Endothelial cell of hepatic sinusoid (primary cell): ENCODE data around the gene PBOV1.
"Not testable (repeated sequence)": the region's sequence is repeated elsewhere in the genome, so short reads cannot be mapped to it uniquely, and the experiment has no call there.

Experiments used
- in situ Hi-C: cut with HindIII; loops from 2 replicates; pipeline ENCODE4 v1.10.0; 2017; ENCODE audit warnings: low sequenced_read_pairs

The PBOV1 gene

DNA sequence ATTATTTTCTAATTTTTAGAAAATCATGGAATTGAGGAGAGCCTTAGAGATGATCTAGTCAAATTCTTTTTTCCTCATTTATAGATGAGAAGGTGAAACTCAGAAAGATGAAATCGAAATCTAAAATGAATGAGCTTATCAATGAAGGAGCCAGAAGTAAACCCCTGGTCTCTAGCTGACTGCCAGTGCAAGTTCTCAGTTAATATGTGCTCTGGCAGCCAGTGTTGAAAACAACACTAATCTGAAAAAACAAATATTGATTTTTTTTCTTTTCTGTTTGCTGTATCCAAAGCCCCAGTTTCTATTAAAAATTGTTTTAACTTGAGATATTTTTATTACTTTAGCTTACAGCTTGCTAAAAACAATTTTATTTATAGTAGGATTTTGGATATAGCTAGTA is 21.5 kb upstream of the PBOV1 start:
- in situ Hi-C loops, result no loop called here

DNA sequence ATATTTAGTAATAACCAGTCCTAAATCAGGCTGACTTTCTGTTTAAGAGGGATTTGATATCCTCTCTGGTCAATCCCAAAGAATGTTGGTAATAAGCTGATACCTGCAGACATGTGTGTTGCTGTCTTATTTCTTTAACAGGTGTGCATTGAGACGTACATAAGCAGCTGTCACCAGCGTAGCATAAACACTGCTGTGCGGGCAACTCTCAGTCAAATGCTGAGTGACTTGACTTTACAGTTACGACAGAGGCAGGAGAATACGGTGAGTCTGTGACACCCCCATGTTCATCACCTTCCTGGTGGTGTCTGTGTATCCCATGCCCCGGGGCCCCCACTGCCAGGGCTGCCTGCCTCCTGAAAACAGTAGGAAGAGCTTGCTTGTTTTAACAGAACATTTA is 20.1 kb upstream of the PBOV1 start:
- in situ Hi-C loops, result no loop called here

DNA sequence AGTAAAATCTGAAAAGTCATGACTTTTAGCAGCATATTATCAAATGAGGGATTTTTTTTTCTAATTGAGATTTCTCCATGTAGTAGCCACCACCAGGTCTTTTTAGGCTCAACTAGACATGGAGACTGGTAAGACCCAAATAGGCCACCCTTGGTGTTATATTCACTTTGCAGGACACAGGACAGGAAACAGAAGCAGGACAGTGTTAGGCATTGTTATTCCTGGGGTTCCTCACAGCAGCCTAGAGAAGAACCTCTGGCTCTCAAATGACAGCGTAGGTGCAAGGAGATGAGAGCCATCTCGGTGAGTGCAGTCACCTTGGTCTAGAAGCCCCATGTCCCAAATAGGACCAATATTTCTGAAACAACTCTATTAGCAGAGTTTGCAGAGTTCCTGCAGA is 19.2 kb upstream of the PBOV1 start:
- in situ Hi-C loops, result no loop called here

DNA sequence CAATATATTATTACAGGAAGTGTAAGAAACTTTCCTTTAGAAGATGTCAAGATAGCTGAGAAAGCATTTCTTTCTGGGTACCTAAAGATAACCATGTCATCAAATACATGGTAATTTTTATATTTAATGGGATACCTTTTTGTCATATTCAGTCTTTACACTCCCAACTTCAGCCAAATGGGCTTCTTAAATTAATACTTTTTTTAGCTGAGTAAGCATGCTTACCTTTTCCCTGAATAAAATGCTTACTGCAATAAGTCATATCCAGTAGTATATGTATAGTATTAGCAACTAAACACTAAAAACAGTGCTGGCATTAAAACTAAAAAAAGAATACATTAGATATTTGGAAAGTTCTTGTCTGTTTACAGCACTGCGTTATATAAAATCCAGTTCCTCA is 17.4 kb upstream of the PBOV1 start:
- in situ Hi-C loops, result no loop called here

DNA sequence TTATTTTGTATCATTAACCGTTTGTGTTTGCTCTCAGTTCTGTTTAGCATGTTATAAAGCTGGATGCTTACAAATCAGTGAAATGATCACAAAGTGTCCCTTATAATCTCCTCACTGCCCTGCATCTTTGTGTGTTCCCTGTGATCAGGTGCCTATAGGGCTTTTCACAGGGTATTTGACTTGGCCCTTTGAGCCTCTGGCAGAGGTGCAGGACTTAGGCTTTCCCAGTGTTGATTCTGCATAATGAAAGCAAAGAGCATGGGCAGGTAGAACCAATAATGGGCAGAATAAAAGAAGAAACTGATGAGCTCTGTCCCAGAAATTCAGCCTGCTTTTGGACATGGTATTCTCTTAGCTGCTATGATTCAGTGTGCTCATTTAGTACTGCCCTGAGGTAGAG is 16.9 kb upstream of the PBOV1 start:
- in situ Hi-C loops, result no loop called here

DNA sequence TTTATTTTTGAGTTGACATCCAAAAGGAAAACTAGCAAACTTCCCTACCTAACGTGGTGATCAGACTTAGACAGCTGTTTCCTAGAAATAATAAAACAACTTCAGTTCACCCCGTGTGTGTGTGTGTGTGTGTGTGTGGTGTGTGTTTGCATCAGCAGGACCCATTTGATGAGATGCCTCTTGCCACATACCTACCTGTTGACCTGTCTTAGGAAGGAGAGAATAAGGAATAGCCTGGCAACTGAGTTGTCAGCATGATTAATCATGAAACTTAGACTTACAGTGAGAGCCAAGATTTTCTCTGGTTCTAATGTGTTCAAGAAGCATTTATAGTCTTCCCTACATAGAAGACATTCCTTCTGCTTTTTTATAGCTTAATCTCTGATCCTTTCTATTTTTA is 16.1 kb upstream of the PBOV1 start:
- in situ Hi-C loops, result no loop called here

DNA sequence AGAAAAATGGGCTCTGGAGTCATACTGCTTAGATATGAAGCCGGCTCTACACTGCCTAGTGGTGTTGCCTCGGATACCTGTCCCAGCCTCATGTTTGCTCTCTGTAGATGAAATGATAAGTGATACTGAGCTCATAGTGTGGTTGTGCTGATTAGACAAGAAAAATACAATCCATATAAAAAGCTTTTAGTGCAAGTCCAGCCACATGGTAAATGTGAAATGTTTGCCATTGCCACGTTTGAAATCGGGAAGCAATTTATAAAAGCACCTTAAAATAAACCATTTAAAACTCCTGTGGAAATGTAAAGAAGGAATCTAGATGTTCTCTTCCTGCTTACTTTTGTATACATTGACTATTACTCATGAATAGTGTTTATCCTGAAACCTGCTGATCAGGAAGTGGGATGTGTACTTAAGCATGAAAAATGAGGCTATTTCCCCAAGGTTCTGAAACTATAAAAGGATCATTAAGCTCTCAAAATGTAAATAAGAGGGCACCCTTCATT is 13.1 kb upstream of the PBOV1 start:
- in situ Hi-C loops, result no loop called here

DNA sequence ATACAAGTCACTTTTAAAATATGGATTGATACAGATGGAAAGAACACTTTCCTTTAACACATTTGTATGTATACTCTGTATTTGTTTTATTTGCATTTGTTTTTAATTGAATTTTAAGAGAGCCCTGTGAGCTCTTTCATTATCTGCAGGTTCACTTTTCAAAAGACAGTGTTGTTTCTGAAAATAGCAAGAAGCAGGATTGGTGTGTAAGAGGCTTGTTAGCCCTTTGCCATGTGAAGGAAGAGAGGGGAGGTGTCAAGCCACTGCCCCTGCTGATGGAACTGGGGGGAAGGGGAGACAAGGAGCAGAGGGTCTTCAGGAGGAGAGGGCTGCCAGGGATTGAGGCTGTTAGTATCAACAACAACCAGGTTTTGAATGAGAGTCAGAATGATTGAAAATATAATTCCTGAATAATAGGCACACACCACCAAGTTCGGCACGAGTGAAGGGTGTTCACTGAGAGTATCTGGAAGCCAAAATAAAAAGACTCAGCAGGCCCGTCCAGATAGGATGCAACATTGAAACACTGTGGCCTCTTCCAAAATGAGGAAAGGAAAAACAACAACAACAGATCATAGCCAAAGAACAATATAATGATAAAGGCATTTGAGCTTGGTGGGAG is 12.6 kb upstream of the PBOV1 start:
- in situ Hi-C loops, result no loop called here

DNA sequence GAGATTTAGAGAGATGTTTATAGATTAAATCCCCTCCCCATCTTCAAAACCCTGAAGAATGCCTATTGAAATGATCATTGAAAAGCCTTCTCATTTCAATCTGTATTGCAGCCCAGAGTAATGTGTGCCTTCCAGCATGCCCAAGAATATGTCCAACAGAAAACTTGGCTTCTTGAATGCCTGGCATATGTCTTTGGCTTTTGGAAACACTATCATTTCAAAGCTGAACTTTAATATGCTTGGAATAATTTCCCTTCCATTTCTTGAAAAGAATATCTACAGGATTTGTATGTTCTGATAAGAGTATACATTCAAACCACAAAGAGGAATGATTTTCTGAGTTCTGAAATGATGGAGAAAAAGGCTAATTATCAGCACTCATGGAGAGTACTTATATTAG is 11.9 kb upstream of the PBOV1 start:
- in situ Hi-C loops, result no loop called here

DNA sequence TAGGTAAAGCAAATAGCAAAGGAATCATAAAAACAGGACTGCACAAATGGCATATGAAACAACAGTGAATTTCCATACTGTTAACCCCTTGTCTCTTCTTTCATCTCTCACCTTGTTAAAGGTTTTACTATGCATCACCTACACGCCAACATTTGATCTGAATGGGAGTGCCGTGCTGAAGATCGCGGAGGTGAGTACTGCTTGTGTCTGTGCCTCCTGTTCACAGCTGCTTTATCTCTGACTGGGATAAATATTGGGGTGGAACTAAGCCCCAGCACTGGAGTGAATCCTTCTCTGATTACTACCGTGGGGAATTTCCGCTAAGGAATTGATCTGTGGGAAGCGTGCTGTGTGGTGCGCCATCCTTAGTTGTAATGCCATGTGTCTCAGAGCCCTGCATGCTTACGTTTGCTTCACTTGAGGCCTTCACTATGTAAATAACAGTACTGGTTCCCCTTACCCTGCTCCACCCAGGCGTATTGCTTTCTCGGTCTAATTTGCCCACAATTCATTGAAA is 11.4 kb upstream of the PBOV1 start:
- in situ Hi-C loops, result no loop called here

DNA sequence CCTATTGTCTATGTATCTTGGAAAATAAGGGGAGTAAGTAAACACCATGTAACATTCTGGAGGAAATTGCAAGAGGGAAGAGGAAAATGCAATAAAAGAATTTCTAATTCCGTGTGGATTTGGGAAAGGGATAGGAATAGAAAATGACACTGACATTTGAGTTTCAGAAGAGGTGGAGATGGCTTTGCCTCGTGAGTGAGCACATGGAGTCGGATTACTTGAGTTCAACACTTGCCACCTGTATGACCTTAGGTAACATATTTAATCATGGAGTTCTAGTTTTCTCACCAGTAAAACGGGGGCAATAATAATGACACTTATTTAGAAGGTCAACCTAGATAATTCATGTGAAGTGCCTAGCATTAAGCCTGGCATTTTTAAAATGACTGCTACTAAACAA is 10.8 kb upstream of the PBOV1 start:
- in situ Hi-C loops, result no loop called here

DNA sequence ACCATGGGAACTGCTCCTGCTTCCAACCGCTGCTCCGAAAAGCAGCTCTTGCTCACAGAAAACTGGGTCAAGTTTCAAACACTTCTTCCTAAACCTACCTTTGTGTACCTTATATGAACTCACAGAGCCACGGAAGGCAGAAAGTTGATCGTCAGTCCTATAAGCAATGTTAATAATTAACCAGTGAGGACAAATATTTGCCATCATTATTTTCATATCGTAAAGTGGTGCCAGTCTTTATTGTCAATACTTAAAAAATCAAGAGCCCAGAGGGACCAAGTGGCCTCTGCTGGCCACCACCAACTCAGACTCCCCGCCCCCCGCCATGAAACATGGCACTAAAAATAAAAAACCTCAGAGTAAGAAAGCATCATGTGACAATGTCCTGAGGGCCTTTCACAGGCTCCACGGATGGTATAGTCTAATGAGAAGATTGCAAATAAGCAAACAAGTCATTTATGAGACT is 9.1 kb upstream of the PBOV1 start:
- in situ Hi-C loops, result no loop called here

DNA sequence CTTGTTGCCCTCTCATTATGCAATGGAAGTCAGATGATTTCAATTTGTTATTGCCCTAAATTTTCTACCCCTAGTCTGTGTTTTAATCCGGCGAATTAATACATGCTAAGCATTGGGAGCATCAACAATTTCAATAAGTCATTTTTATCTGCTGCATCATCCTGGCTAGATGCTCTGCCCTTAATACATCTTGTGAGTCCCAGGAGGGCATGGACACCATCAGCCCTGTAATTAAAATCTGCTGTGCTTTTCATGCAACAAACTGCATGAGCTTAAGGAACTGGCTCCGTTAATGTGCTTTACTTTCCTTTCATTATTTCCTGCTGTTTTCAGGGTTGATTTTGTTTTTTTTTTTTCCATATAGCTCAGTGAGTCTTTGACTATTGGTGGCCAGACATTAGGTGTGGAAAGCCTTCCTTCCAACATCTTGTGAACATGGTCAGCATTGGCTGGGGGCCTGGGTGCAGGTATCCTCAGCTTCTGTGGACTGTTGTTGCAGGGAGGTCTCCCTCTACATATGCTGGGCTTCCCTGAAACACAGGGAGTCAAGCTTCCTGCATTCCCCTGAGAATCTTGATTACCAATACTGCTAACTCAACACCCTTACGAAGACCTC is 8.5 kb upstream of the PBOV1 start:
- in situ Hi-C loops, result no loop called here

DNA sequence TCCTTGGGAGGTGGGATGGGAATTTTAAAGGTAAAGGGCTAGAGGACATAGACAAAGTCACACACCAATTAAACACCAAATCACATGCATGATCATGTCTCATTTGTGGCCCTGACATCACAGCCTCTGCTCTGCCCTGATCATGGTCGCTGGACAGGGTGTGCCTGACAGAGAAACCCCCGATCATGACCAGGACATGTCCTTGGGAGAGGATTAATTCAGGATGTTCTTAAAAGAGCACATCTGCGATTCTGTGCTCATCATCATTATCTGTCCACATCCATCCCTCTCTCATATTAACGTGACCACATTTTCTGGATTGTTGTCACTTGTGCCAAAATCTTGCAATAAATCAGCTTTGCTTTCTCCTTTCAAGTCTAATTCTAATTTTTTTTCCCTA is 7.7 kb upstream of the PBOV1 start:
- in situ Hi-C loops, result no loop called here

DNA sequence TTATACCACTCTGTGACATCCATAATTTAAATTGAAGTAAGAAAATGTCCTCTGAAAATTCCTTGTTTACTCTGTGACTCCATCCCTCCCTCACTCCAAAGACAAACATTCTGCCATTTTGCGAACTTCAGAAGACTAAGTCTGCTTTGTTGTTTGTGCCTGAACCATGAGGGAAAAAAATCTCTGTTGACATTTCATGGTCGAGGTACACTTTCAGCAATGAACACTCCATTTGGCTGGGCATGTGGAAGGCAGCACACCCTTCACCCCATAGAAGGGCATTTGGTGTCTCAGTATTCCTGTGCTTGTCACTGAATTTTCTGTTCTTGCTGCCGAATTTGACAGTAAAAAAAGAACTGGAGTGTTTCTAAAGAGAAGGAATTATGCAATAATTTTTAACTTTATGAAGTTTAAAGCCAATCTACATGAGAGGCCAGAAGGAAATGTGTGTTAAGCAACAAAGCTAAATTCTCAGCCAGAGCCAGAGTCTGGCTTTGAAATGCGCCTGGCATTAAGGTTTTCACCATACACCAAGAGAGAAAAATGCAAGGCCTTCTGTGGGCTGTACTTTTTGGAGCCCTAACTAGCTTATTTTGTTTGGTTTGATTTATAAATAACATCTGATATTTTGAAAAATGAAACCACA is 4.7 kb upstream of the PBOV1 start:
- in situ Hi-C loops, result no loop called here

DNA sequence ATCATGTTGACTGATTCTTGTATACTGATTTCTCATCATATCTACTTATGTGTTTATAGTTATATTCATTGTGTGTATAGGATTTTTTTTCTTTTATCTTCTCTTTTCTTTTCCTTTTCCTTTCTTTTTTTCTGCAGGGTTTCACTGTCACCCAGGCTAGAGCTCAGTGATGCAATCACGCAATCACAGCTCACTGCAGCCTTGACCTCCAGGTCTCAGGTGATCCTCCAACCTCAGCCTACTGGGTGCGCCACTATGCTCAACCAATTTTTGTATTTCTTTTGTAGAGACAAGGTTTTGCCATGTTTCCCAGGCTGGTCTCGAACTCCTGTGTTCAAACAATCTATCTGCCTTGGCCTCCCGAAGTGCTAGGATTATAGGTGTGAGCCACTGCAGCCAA is 1.6 kb upstream of the PBOV1 start:
- in situ Hi-C loops, result no loop called here

DNA sequence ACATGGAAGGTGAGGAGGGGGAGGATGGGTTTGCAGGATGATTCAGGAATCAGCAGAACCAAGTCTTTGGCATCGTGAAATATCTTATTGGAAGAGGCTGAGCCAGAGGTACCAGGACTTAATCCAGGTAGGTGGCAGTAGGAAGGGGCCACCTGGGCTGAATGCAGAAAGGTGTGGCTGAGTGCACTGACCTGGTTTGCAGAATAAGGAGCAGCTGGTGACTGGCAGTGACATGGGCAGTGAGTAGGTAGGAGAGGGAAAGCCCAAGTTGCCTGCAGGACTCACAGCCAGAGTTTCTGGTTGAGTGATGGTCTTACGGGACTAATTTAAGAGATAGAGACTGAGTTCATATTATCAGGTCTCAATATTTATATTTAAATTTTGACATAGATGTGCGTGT is 1.1 kb upstream of the PBOV1 start:
- in situ Hi-C loops, result no loop called here

DNA sequence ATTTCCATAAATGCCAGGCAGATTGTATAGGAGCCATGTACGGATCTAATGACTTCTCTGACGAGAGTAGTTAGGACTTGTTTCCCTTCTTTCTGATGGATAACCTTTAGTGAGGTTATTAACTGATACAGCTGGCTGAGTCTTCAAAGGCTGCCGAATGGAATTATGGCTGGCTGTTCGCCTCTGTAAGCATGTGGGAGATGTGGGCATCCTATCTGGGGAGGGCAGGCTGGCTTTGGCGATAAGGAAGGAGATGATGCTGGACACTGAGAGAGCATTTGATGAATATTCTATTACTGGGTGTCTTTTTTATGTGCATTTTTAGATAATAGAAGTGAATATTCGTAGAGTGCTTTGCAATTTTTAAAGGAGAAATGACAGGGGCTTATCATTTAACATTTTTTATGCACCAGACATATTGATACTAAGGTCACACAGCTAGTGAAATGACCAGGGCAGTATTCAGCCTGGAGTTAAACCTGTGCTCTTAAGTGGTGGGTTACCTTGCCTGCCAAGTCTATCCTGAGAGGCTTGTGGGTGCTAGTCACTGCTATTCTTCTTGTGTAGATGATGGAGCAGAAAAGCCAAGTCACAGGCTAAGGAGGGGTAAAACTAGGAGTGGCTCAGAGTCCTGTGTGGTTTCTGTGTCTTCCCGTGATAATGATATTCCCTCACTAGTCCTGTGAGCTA is 3.1 kb downstream of the PBOV1 start:
- in situ Hi-C loops, result no loop called here

DNA sequence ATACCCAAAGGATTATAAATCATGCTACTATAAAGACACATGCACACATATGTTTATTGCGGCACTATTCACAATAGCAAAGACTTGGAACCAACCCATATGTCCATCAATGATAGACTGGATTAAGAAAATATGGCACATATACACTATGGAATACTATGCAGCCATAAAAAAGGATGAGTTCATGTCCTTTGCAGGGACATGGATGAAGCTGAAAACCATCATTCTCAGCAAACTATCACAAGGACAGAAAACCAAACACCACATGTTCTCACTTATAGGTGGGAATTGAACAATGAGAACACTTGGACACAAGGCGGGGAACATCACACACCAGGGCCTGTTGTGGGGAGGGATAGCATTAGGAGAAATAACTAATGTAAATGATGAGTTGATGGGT is 5.8 kb downstream of the PBOV1 start:
- in situ Hi-C loops, result not testable (repeated sequence)

DNA sequence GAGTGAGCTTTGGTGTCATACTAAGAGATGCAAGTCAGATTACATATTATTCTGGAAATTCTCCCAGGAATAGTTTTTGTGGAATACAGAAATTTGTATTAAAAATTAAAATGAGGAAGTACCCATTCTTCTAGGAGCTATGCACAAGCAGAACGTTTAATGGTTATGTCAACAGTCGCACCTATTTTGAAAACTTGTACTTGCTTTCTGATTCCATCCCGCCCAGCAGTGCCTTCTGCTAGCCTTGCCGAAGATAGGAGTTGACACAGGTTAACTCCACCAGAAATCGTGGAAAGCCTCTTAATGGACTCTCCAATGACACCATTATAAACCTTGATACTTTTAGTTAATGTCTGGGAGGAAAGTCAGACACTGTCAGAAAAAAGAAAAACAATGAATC is 6.7 kb downstream of the PBOV1 start:
- in situ Hi-C loops, result no loop called here

DNA sequence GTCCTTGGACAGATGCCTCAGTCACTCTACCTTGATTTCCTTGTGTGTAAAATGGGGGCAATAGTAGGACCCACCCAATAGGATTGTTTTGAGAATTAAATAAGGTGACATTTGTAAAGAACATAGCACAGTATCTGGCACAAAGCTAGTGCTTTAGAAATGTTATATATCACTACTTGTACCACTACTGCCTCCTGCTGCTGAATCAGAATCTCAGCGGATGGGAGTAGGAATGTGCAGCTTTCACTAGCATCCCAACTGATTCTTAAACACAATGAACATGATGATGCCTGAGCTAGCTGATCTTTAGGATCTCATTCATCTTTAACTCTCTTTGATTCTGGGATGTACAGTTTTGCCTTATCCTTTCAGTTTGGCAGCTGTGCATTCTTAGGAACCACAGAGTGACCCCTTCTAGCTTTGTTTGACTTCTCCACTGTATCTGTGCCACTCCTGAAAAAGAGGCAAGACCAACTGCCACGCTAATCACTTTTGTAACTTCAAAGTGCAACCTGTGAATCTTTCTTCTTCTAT is 7.2 kb downstream of the PBOV1 start:
- in situ Hi-C loops, result no loop called here
